SK-N-SH (cell line): ENCODE data around the gene KRTAP6-3. TPM values are rescaled to one million over a fixed set of nuclear protein-coding genes. Genes with fewer than 3 reads are reported as not detected.

Experiments used
- CTCF ChIA-PET: fragments of 300-600, 350-600 bp; formaldehyde crosslinking; extraction: SDS; loops from one replicate; lab custom pipeline; 2021; lab: Yijun Ruan, JAX
- POLR2A ChIA-PET: fragments of 350-600 bp; sonication (Branson Sonifier 250); formaldehyde crosslinking; extraction: SDS; loops from one replicate; lab custom pipeline; 2020; ENCODE audit warnings: antibody characterized with exemption, inconsistent platforms; lab: Yijun Ruan, JAX
- DNase-seq: peaks from one replicate; pipeline ENCODE4 v3.0.0; 2012
- H2AFZ ChIP-seq: fragments of 200-600 bp; sonication (generic); 2 replicates; pipeline ENCODE4 v1.8.1; 2016; ENCODE audit warnings: antibody characterized with exemption, mild to moderate bottlenecking, low read depth
- H3F3A ChIP-seq: fragments of 200-600 bp; sonication (generic); replicated peaks from 2 replicates; pipeline ENCODE3; 2016; ENCODE audit warnings: antibody characterized with exemption, mild to moderate bottlenecking; ENCODE audit not compliant: insufficient read depth
- H3K27ac ChIP-seq, 2 experiments: fragments of 200-500 bp in 1 of 2; fragments of 200-600 bp in 1 of 2; sonication (Bioruptor generic) in 1 of 2; sonication (generic), shearing (Covaris generic) in 1 of 2; 2 replicates each; pipeline versions ENCODE4 v1.5.1 to v1.6.1; 2014 to 2016; ENCODE audit warnings: low read depth in 2 of 2, inconsistent platforms in 1 of 2, low read length in 1 of 2, mild to moderate bottlenecking in 1 of 2, mixed read lengths in 1 of 2
- H3K27me3 ChIP-seq: fragments of 200-600 bp; sonication (generic), shearing (Covaris generic); 2 replicates; pipeline ENCODE4 v1.6.1; 2016; ENCODE audit warnings: mixed run types; ENCODE audit not compliant: insufficient read depth
- H3K36me3 ChIP-seq, 2 experiments: fragments of 200-500 bp in 1 of 2; fragments of 200-600 bp in 1 of 2; sonication (Bioruptor generic) in 1 of 2; sonication (generic) in 1 of 2; replicated peaks in 1 of 2; 2 replicates each; pipeline versions ENCODE3 to v1.5.1; 2014 to 2016; ENCODE audit warnings: low read length in 1 of 2, mild to moderate bottlenecking in 1 of 2; ENCODE audit not compliant: insufficient read depth in 2 of 2, control insufficient read depth in 1 of 2
- H3K4me1 ChIP-seq, 2 experiments: fragments of 200-500 bp in 1 of 2; fragments of 200-600 bp in 1 of 2; sonication (Bioruptor generic) in 1 of 2; sonication (generic), shearing (Covaris generic) in 1 of 2; 2 replicates each; pipeline versions ENCODE4 v1.5.1 to v1.6.1; 2014 to 2016; ENCODE audit warnings: low read depth in 1 of 2, low read length in 1 of 2, mixed run types in 1 of 2; ENCODE audit not compliant: insufficient read depth in 2 of 2, control insufficient read depth in 1 of 2
- H3K4me2 ChIP-seq: fragments of 200-600 bp; sonication (generic), shearing (Covaris generic); 2 replicates; pipeline ENCODE4 v1.6.1; 2017; ENCODE audit warnings: mixed run types
- H3K4me3 ChIP-seq, 2 experiments: fragments of 200-500 bp in 1 of 2; fragments of 200-600 bp in 1 of 2; sonication (Bioruptor generic) in 1 of 2; sonication (generic), shearing (Covaris generic) in 1 of 2; 2 replicates each; pipeline versions ENCODE4 v1.5.1 to v1.8.1; 2014 to 2016; ENCODE audit warnings: low read depth in 2 of 2, inconsistent platforms in 1 of 2, low read length in 1 of 2, mild to moderate bottlenecking in 1 of 2, mixed read lengths in 1 of 2, moderate library complexity in 1 of 2
- H3K79me2 ChIP-seq: fragments of 200-600 bp; sonication (generic); 2 replicates; pipeline ENCODE4 v1.8.1; 2017; ENCODE audit warnings: mild to moderate bottlenecking; ENCODE audit not compliant: insufficient read depth
- H3K9ac ChIP-seq: fragments of 200-600 bp; sonication (generic); 2 replicates; pipeline ENCODE4 v1.6.1; 2017; ENCODE audit warnings: mixed run types
- H3K9me2 ChIP-seq: fragments of 200-600 bp; sonication (generic); 2 replicates; pipeline ENCODE4 v1.6.1; 2017; ENCODE audit warnings: mixed run types
- H3K9me3 ChIP-seq: fragments of 200-600 bp; sonication (generic); 2 replicates; pipeline ENCODE4 v1.6.1; 2017; ENCODE audit warnings: mixed run types, mild to moderate bottlenecking, moderate library complexity
- H4K20me1 ChIP-seq: fragments of 200-600 bp; sonication (generic); 2 replicates; pipeline ENCODE4 v1.6.1; 2017; ENCODE audit warnings: mild to moderate bottlenecking, mixed run types; ENCODE audit not compliant: insufficient read depth
- EP300 ChIP-seq, 2 experiments: IDR thresholded peaks; 2 replicates each; pipeline versions ENCODE4 v1.4.0 to v1.6.1; 2012; ENCODE audit warnings: borderline replicate concordance in 1 of 2, low read depth in 1 of 2, low read length in 1 of 2
- EZH2phosphoT487 ChIP-seq: fragments of 200-600 bp; sonication (generic); IDR thresholded peaks from 2 replicates; pipeline ENCODE4 v1.6.1; 2017; ENCODE audit warnings: low read depth, mixed run types, mild to moderate bottlenecking, antibody characterized with exemption, moderate library complexity, borderline replicate concordance
- FOXJ3 ChIP-seq: sonication (generic); formaldehyde crosslinking; IDR thresholded peaks from 2 replicates; pipeline ENCODE4 v1.5.1; 2020; ENCODE audit warnings: mild to moderate bottlenecking, missing genetic modification reagents
- MXI1 ChIP-seq: IDR thresholded peaks from 2 replicates; pipeline ENCODE4 v1.6.1; 2012; ENCODE audit warnings: mild to moderate bottlenecking, low read depth, low read length, improper control_type of control experiment
- NRF1 ChIP-seq: IDR thresholded peaks from 2 replicates; pipeline ENCODE4 v1.6.1; 2012; ENCODE audit warnings: low read depth, mild to moderate bottlenecking, low read length
- RAD21 ChIP-seq: IDR thresholded peaks from 2 replicates; pipeline ENCODE4 v1.6.1; 2012; ENCODE audit warnings: mild to moderate bottlenecking, low read length
- RCOR1 ChIP-seq: fragments of 150-350 bp; IDR thresholded peaks from 2 replicates; pipeline ENCODE4 v1.6.1; 2017; ENCODE audit warnings: antibody characterized with exemption, low read length
- RFX5 ChIP-seq: IDR thresholded peaks from 2 replicates; pipeline ENCODE4 v1.6.1; 2012; ENCODE audit warnings: mild to moderate bottlenecking, improper control_type of control experiment, low read length
- SIN3A ChIP-seq: IDR thresholded peaks from 2 replicates; pipeline ENCODE4 v1.6.1; 2012; ENCODE audit warnings: low read depth, mild to moderate bottlenecking, low read length, moderate library complexity, borderline replicate concordance
- SMC3 ChIP-seq: IDR thresholded peaks from 2 replicates; pipeline ENCODE4 v1.6.1; 2012; ENCODE audit warnings: low read depth, low read length, improper control_type of control experiment
- TAF1 ChIP-seq: IDR thresholded peaks from 2 replicates; pipeline ENCODE4 v1.6.1; 2012; ENCODE audit warnings: low read depth, mild to moderate bottlenecking, low read length, moderate library complexity, borderline replicate concordance
- TCF12 ChIP-seq: IDR thresholded peaks from 2 replicates; pipeline ENCODE4 v1.4.0; 2012
- TEAD4 ChIP-seq: IDR thresholded peaks from 2 replicates; pipeline ENCODE4 v1.4.0; 2012; ENCODE audit warnings: mild to moderate bottlenecking, borderline replicate concordance; ENCODE audit not compliant: insufficient read depth
- WGBS: methylation state at CpG from one replicate; pipeline ENCODE4 v1.1.6; 2017; ENCODE audit warnings: low lambda C conversion rate; 5-methylcytosine and 5-hydroxymethylcytosine counted together
- polyA plus RNA-seq, 3 experiments: library from polyadenylated mRNA; depleted of rRNA; stranded (reverse); fragments of >200 nt; gene quantifications; 2 replicates each; pipeline ENCODE4 v1.2.3, GENCODE V29; 2012
- TF ChIP-seq, protein P1 (sequence below): IDR thresholded peaks from 2 replicates; pipeline ENCODE4 v1.4.0; 2012; ENCODE audit warnings: low read depth, borderline replicate concordance
- TF ChIP-seq, protein P2 (sequence below): fragments of 150-350 bp; IDR thresholded peaks from 2 replicates; pipeline ENCODE4 v1.6.1; 2016; ENCODE audit warnings: mild to moderate bottlenecking, low read depth, low read length
- TF ChIP-seq, protein P3 (sequence below): IDR thresholded peaks from 2 replicates; pipeline ENCODE4 v1.6.1; 2012; ENCODE audit warnings: mild to moderate bottlenecking, low read depth, low read length, moderate library complexity

Gene KRTAP6-3
- polyA plus RNA-seq, 1 of the 3 experiments (the other 2 are of a cell fraction): not detected

DNA sequence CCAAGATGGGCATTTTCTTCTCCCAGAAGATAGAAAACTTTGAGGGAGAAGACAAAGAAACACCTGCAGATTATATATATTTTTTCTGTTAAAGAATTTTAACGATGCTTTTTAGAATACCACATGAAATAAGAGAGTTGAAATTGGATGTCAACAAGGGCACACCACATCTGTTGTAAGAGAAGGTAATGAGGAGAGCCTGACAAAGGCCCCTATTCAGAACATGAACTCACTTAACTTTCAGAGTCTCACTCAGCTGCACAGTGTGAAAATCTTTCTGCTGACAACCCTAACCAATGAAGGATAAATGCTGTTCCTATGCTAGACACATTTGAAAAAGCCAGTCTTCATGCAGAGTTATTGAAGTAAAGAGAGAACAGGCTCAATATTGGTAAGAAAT, 9.4 kb upstream of the KRTAP6-3 start:
- Histone ChIP-seq H3K9ac (no peak overlapping the region), H3K9me3 (no peaks in the 10 kb centered on the region), H3K27ac (no peak overlapping the region), H2AFZ (no peak overlapping the region), H3K9me2 (no peaks in the 10 kb centered on the region), H3K27me3 (no peaks in the 10 kb centered on the region), H3K4me3 (no peak overlapping the region), H3K79me2 (no peaks in the 10 kb centered on the region), H3K36me3 (no peaks in the 10 kb centered on the region)
- ChIA-PET POLR2A (no interaction called here), CTCF (no interaction called here)
- DNase-seq: no peak
- 0% methylated on average over 1 of the region's 1 CpG for WGBS
- TF ChIP-seq FOXJ3 (CRISPR knock-in tag) (no peak), EZH2phosphoT487 (no peak), EP300 (IDR thresholded peaks at IDR 0.05; ENCODE audit: borderline replicate concordance in 1 of 2, low read depth in 1 of 2, low read length in 1 of 2) (no peak), SIN3A (no peak), RFX5 (no peak), NRF1 (no peak), TCF12 (no peak), TAF1 (no peak), RAD21 (no peak), MXI1 (no peak), RCOR1 (no peak), SMC3 (no peak), TEAD4 (no peak)
- TF ChIP-seq, protein P1, sequence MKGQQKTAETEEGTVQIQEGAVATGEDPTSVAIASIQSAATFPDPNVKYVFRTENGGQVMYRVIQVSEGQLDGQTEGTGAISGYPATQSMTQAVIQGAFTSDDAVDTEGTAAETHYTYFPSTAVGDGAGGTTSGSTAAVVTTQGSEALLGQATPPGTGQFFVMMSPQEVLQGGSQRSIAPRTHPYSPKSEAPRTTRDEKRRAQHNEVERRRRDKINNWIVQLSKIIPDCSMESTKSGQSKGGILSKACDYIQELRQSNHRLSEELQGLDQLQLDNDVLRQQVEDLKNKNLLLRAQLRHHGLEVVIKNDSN: no peak
- TF ChIP-seq, protein P2, sequence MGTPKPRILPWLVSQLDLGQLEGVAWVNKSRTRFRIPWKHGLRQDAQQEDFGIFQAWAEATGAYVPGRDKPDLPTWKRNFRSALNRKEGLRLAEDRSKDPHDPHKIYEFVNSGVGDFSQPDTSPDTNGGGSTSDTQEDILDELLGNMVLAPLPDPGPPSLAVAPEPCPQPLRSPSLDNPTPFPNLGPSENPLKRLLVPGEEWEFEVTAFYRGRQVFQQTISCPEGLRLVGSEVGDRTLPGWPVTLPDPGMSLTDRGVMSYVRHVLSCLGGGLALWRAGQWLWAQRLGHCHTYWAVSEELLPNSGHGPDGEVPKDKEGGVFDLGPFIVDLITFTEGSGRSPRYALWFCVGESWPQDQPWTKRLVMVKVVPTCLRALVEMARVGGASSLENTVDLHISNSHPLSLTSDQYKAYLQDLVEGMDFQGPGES: no peak
- TF ChIP-seq, protein P3, sequence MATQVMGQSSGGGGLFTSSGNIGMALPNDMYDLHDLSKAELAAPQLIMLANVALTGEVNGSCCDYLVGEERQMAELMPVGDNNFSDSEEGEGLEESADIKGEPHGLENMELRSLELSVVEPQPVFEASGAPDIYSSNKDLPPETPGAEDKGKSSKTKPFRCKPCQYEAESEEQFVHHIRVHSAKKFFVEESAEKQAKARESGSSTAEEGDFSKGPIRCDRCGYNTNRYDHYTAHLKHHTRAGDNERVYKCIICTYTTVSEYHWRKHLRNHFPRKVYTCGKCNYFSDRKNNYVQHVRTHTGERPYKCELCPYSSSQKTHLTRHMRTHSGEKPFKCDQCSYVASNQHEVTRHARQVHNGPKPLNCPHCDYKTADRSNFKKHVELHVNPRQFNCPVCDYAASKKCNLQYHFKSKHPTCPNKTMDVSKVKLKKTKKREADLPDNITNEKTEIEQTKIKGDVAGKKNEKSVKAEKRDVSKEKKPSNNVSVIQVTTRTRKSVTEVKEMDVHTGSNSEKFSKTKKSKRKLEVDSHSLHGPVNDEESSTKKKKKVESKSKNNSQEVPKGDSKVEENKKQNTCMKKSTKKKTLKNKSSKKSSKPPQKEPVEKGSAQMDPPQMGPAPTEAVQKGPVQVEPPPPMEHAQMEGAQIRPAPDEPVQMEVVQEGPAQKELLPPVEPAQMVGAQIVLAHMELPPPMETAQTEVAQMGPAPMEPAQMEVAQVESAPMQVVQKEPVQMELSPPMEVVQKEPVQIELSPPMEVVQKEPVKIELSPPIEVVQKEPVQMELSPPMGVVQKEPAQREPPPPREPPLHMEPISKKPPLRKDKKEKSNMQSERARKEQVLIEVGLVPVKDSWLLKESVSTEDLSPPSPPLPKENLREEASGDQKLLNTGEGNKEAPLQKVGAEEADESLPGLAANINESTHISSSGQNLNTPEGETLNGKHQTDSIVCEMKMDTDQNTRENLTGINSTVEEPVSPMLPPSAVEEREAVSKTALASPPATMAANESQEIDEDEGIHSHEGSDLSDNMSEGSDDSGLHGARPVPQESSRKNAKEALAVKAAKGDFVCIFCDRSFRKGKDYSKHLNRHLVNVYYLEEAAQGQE: no peak
- TF ChIP-seq, all 33 proteins: peak for 0
- Histone ChIP-seq H4K20me1 (no peaks in the 10 kb centered on the region), H3F3A (no peaks in the 10 kb centered on the region), H3K4me1 (no peaks in the 10 kb centered on the region), H3K4me2 (no peak overlapping the region)
